Skeletal muscle tissue (tissue), 4 donors: ENCODE measurements around the gene USP53. TPM values are rescaled to one million over a fixed set of nuclear protein-coding genes. Genes with fewer than 3 reads are reported as not detected.
A peak's percentile ranks its signal among the peaks of the same experiment; 100 is the strongest.

Source experiments
- H3K27ac ChIP-seq: one replicate; pipeline ENCODE4 v1.7.0; 2013; ENCODE audit warnings: mild to moderate bottlenecking, low read depth, low read length, inconsistent platforms
- H3K27me3 ChIP-seq, 3 donors: one replicate each; pipeline ENCODE4 v1.7.0; 2013; ENCODE audit warnings: low read length in 3 of 3; ENCODE audit not compliant: control insufficient read depth in 3 of 3, insufficient read depth in 3 of 3
- H3K36me3 ChIP-seq, 3 donors: one replicate each; pipeline ENCODE4 v1.7.0; 2013; ENCODE audit warnings: low read length in 3 of 3; ENCODE audit not compliant: control insufficient read depth in 3 of 3, insufficient read depth in 3 of 3
- H3K4me1 ChIP-seq, 3 donors: one replicate each; pipeline ENCODE4 v1.7.0; 2013; ENCODE audit warnings: low read length in 3 of 3, mild to moderate bottlenecking in 3 of 3; ENCODE audit not compliant: control insufficient read depth in 3 of 3, insufficient read depth in 3 of 3
- H3K4me3 ChIP-seq, 3 donors: one replicate each; pipeline ENCODE4 v1.7.0; 2013; ENCODE audit warnings: low read length in 3 of 3
- H3K9ac ChIP-seq, 3 donors: one replicate each; pipeline ENCODE4 v1.7.0; 2013; ENCODE audit warnings: low read length in 3 of 3, mild to moderate bottlenecking in 3 of 3, moderate library complexity in 2 of 3, low read depth in 1 of 3
- H3K9me3 ChIP-seq, 3 donors: one replicate each; pipeline ENCODE4 v1.7.0; 2013; ENCODE audit warnings: low read length in 3 of 3; ENCODE audit not compliant: control insufficient read depth in 3 of 3
- total RNA-seq: library from RNA; depleted of rRNA; stranded (reverse); fragments of >200 nt; gene quantifications from one replicate; pipeline ENCODE4 v1.2.3, GENCODE V29; 2014
- donor health status: Osteomylitis.

USP53 gene
- total RNA-seq, 1 donor from 2014 or later = 13.0 TPM

DNA sequence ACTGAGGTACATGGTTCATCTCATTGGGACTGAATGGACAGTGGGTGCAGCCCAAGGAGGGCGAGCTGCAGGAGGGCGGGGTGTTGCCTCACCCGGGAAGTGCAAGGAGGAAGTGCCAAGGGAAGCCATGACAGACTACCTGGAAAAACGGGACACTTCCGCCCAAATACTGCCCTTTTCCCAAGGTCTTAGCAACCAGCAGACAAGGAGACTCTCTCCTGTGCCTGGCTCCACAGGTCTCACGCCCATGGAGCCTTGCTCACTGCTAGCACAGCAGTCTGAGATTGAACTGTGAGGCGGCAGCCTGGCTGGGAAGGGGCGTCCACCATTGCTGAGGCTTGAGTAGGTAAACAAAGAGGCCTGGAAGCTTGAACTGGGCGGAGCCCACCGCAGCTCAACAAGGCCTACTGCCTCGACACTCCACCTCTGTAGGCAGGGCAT lies 14.7 kb upstream of the USP53 start:
- Histone ChIP-seq H3K9ac (no peak overlapping the region), H3K4me3 (no peak overlapping the region), H3K36me3 (no peaks in the 10 kb centered on the region), H3K9me3 (no peaks in the 10 kb centered on the region), H3K4me1 (no peaks in the 10 kb centered on the region), H3K27ac (no peak overlapping the region), H3K27me3 (no peaks in the 10 kb centered on the region)

DNA sequence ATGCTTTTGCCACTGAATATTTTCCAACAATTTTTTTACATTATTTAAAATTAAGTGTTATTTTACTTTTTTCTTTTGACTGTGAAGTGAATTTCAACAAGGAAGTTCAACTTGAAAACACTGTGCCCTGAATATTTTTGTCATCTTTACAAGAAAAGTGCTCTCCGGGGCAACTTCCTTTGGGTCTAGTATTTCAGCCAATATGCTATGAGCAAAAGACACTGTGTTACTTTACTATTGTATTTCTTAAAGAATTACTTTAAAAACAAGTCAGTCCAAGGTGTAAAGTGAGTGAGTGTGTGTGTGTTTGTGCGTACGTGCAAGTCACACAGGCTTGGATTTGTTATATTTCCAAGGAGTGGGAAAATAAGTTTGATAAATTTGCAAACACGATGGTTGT lies 7.6 kb upstream of the USP53 start:
- Histone ChIP-seq H3K4me1 (peaks cover 0 to 15% (median 14%) of the 10 kb centered on the region in 3 donors), H3K27me3 (no peaks in the 10 kb centered on the region), H3K27ac (peak overlapping the region; percentile 32), H3K4me3 (peak overlapping the region in 1 of 3 donors; percentile 35), H3K36me3 (no peaks in the 10 kb centered on the region), H3K9me3 (no peaks in the 10 kb centered on the region), H3K9ac (peak overlapping the region; percentile 14 to 47 (median 35))

DNA sequence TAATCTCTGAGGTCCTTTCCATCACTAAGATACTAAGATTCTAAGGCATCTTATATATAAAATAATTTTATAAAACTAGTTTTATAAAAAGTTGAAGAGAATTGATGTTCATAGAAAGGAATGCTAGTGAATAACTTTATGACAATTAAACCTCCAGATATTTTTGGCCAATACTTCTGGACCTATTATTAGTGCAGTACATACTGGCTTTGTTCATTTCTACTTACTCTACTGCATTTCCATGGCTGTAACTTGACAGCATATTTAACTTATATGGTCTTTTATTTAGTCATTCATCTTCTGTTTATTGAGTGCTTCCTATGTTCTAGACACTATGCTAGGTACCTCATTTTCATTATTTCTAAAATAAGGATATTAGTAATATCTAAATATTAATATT lies 6.8 kb upstream of the USP53 start:
- Histone ChIP-seq H3K9ac (peak overlapping the region in 2 of 3 donors; percentile 21 to 42), H3K36me3 (no peaks in the 10 kb centered on the region), H3K4me1 (peaks cover 0 to 15% (median 14%) of the 10 kb centered on the region in 3 donors), H3K27ac (no peak overlapping the region), H3K9me3 (no peaks in the 10 kb centered on the region), H3K4me3 (no peak overlapping the region), H3K27me3 (no peaks in the 10 kb centered on the region)

DNA sequence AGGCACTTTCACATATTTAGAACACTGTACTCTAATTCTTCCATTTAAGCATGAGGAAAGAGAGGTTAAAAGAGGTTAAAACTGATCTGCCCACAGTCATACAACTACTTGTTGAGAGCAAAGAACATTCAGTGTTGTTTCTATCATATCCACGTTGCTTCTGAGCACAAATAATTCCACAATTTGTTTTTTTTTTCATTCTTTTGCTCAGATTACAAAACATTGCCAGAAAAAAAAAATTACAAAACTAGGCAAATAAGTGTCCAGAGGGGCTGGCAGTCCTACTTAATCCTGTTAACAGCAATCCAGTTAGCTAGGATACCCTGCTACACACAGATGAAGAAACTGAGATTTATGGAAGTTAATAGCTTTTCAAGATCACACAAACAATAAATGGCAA lies 6.3 kb upstream of the USP53 start:
- H3K9ac ChIP-seq = peak overlapping the region in 2 of 3 donors; percentile 42 to 45
- H3K4me1 ChIP-seq = peaks cover 0 to 15% (median 14%) of the 10 kb centered on the region in 3 donors
- H3K4me3 ChIP-seq = no peak overlapping the region
- H3K27me3 ChIP-seq = no peaks in the 10 kb centered on the region
- no peak overlapping the region for H3K27ac ChIP-seq
- no peaks in the 10 kb centered on the region for H3K36me3 ChIP-seq
- no peaks in the 10 kb centered on the region for H3K9me3 ChIP-seq

DNA sequence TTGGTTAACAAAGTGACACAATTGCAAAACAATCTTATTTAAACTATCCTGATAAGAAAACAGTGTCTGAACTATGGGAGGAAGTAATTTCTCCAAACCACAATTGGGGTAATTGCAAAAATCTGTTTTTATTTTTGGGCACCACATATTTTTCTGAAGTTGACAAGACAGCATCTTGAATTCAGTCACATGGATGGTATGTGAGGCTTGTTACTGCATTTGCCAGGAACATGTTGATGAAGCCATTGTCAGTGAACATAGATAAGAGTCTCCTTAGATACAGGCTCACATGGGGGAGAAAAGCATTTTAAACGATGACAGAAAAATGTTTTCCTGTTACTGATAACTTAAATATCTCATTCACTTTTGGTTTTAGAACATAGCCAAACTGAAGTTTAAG lies 5.5 kb upstream of the USP53 start:
- H3K9ac ChIP-seq = no peak overlapping the region
- peaks cover under 1 to 15% (median 14%) of the 10 kb centered on the region in 3 donors for H3K4me1 ChIP-seq

DNA sequence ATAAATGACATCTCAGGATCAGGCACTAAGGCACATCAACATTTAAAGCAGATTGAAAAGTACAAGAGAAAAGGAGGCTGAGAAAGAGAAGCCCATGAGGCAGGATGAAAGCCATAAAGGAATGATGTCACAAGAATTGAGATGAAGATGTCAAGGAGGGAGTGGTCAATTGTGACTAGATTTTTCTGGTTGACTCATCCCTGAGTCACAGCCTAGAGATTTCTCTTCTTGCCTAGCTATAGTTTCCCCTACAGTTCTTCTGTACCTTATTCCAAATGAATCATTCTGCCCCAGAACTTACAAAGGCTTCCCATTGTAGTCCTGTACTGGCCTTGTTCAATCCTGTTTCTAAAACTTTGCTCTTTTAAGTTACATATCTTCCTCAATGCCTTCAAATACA lies 3.4 kb upstream of the USP53 start:
- Histone ChIP-seq H3K9me3 (no peaks in the 10 kb centered on the region), H3K27ac (peak overlapping the region; percentile 12), H3K4me1 (peaks cover 5 to 15% (median 14%) of the 10 kb centered on the region in 3 donors), H3K9ac (no peak overlapping the region), H3K36me3 (no peaks in the 10 kb centered on the region), H3K4me3 (no peak overlapping the region), H3K27me3 (no peaks in the 10 kb centered on the region)

More for the DNA sequence above, 5.5 kb upstream of the USP53 start:
- H3K9me3 ChIP-seq = no peaks in the 10 kb centered on the region
- no peak overlapping the region for H3K27ac ChIP-seq
- no peaks in the 10 kb centered on the region for H3K27me3 ChIP-seq
- no peak overlapping the region for H3K4me3 ChIP-seq
- H3K36me3 ChIP-seq = no peaks in the 10 kb centered on the region

DNA sequence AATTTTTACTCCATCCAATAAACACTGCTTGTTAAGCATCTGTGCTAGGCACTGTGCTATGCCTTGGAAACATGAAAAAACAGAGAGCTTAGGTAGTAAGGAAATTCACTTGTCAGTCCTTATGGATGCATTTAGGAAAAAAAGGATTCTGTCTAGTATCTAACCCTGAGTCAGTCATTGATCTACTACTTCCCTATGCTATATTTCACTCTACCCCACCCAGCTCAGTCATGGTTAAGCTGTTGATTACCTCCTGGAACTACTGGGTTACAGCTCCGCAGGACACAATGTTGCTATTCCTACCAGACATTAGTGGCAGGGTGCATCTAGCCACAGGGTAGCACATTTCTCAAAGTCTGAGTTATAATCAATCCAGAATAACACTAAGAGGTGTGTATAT lies 2.9 kb upstream of the USP53 start:
- Histone ChIP-seq H3K36me3 (no peaks in the 10 kb centered on the region), H3K27me3 (no peaks in the 10 kb centered on the region), H3K27ac (peak overlapping the region; percentile 12), H3K4me3 (no peak overlapping the region), H3K9ac (no peak overlapping the region), H3K4me1 (peaks cover 6 to 14% (median 13%) of the 10 kb centered on the region in 3 donors), H3K9me3 (no peaks in the 10 kb centered on the region)

DNA sequence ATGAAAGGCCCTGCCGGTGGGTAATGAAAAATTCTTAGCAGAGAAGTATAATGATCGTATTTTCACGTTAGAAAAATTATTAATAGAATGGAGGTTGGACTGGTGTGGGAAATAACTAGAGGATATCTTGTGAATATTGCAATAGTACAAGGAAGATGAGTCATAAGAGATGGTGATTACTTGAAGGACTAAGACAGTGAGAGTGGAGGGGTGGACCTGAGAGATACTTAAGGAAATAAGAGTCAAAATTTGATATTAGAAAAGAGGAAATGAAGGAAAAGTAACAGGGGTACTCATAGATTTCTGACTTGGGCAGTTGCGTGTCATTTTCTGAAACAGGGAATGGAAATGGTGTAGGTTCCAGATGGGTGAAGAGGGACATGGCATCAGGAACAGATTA lies 1.7 kb upstream of the USP53 start:
- H3K27me3 ChIP-seq = no peaks in the 10 kb centered on the region
- no peak overlapping the region for H3K27ac ChIP-seq
- H3K36me3 ChIP-seq = no peaks in the 10 kb centered on the region
- H3K4me3 ChIP-seq = no peak overlapping the region
- no peaks in the 10 kb centered on the region for H3K9me3 ChIP-seq
- peaks cover 7 to 13% (median 10%) of the 10 kb centered on the region in 3 donors for H3K4me1 ChIP-seq
- H3K9ac ChIP-seq = no peak overlapping the region

DNA sequence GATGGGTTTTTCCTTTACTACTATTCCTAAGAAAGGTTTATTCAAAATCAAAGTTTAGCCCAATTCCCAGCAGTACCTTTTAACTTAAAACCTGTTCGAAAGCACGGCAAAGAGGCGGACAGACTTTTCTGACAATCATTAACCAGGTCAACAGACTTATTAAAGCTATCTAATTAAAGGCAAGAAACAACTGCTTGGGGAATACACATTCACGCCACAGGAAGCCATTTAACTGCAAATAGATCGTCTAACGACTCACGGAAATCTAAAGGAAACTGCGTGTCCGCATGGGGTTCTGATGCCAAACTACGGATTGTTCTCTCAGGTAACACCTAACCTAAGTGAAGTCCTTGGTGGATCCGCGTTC lies 663 bp upstream of the USP53 start:
- no peaks in the 10 kb centered on the region for H3K36me3 ChIP-seq
- peak overlapping the region; percentile 87 to 94 (median 92) for H3K4me3 ChIP-seq
- H3K9ac ChIP-seq = peak overlapping the region; percentile 98 to 99 (median 98)
- no peaks in the 10 kb centered on the region for H3K9me3 ChIP-seq
- H3K27ac ChIP-seq = peak overlapping the region; percentile 97
- H3K4me1 ChIP-seq = peaks cover 0 to 10% (median 2%) of the 10 kb centered on the region in 3 donors
- H3K27me3 ChIP-seq = no peaks in the 10 kb centered on the region

DNA sequence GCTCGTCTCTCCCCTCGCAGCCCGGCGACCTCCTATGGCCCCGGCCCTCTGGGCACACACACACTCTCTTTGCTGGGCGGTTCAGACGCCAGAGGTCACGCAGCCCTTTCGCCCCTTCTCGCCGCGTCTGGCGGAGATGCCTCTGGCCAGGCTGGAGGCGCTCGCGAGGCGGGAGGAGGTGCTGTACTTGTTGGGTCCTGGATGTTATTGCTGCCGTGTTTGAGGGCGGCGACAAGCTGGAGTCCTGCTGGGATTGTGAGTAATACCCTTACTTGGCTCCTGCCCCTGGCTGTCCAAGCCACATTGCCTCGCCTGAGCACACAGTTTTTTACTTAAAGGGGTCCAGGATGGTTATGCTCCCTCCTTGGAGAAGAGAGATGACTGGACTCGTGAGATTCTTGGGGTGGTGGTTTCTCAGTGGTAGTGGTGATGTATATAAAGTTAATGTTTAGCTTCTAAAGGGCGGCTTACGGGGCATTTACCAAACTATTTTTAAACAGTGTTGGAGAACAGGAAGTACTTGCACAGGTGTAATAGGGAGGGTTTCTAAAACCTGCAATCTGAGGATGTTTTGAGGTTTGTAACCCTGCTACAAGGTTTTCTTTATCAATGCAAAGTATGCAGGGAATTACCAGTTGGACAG lies 572 bp downstream of the USP53 start:
- Histone ChIP-seq H3K27me3 (no peaks in the 10 kb centered on the region), H3K36me3 (peaks cover 0 to 8% (median 3%) of the 10 kb centered on the region in 3 donors), H3K27ac (peak overlapping the region; percentile 97), H3K9ac (peak overlapping the region; percentile 98 to 99 (median 98)), H3K4me1 (peaks cover 3 to 22% (median 11%) of the 10 kb centered on the region in 3 donors), H3K4me3 (peak overlapping the region; percentile 87 to 94 (median 92)), H3K9me3 (no peaks in the 10 kb centered on the region)
